Stimulated activated CD8-positive, alpha-beta memory T cell treated with anti-CD3 and anti-CD28 coated beads, Interleukin-15, amount 100 ng/mL, for 1 hour (primary cell): ENCODE data around the gene SRP14.
"Not testable (repeated sequence)": the region's sequence is repeated elsewhere in the genome, so short reads cannot be mapped to it uniquely, and the experiment has no call there.

Experiments
- DNase-seq: peaks from one replicate; pipeline ENCODE4 v3.0.0-alpha.2; 2020; ENCODE audit warnings: low read depth

SRP14 gene

GRCh38 chr15:40038638-40039543 is at the start of gene SRP14:
Gene SRP14 (minus strand): TSS chr15:40039181. CDS start chr15:40039116, 65 bp downstream.
- peak; percentile 88 for DNase-seq

GRCh38 chr15:40087991-40088928 is 49.3 kb upstream of the SRP14 start:
- no peak for DNase-seq

- no peak for DNase-seq
Observed at GRCh38 chr15:40087068-40087810, 48.3 kb upstream of the SRP14 start.

GRCh38 chr15:40085266-40085665 is 46.3 kb upstream of the SRP14 start:
- DNase-seq, result no peak

- DNase-seq, result no peak
Observed at GRCh38 chr15:40084650-40085049, 45.7 kb upstream of the SRP14 start.

- DNase-seq, result no peak
Observed at GRCh38 chr15:40082195-40082883, 43.4 kb upstream of the SRP14 start.

- no peak for DNase-seq
Observed at GRCh38 chr15:40081691-40082194, 42.8 kb upstream of the SRP14 start.

- DNase-seq, result no peak
Observed at GRCh38 chr15:40080847-40081246, 41.9 kb upstream of the SRP14 start.

GRCh38 chr15:40080104-40080503 is 41.1 kb upstream of the SRP14 start:
- DNase-seq, result no peak

- no peak for DNase-seq
Observed at GRCh38 chr15:40079456-40079855, 40.5 kb upstream of the SRP14 start.

GRCh38 chr15:40075298-40076044 is 36.5 kb upstream of the SRP14 start:
- DNase-seq, result no peak

GRCh38 chr15:40074656-40075055 is 35.7 kb upstream of the SRP14 start:
- DNase-seq, result not testable (repeated sequence)

- not testable (repeated sequence) for DNase-seq
Observed at GRCh38 chr15:40073716-40074490, 34.9 kb upstream of the SRP14 start.

GRCh38 chr15:40072216-40072990 is 33.4 kb upstream of the SRP14 start:
- DNase-seq, result no peak

- no peak for DNase-seq
Observed at GRCh38 chr15:40070608-40071218, 31.7 kb upstream of the SRP14 start.

- DNase-seq, result no peak
Observed at GRCh38 chr15:40070166-40070557, 31.2 kb upstream of the SRP14 start.

- no peak for DNase-seq
Observed at GRCh38 chr15:40069178-40070165, 30.5 kb upstream of the SRP14 start.
